Stimulated activated CD8-positive, alpha-beta memory T cell treated with anti-CD3 and anti-CD28 coated beads, Interleukin-12 subunit alpha, Interleukin-12 subunit beta, amount 100 ng/mL, for 24 hours (primary cell): ENCODE data around the gene LEMD3.
"Not testable (repeated sequence)": the region's sequence is repeated elsewhere in the genome, so short reads cannot be mapped to it uniquely, and the experiment has no call there.

Experiments
- DNase-seq: peaks from one replicate; pipeline ENCODE4 v3.0.0-alpha.2; 2020; ENCODE audit errors: extremely low read depth

Gene LEMD3

GRCh38 chr12:65278576-65279368 is 109.4 kb downstream of the LEMD3 start, which contains the start of gene MSRB3:
Gene MSRB3 (plus strand): TSS chr12:65278683. CDS start chr12:65308580, 29,897 bp downstream.
- DNase-seq = no peak

DNA sequence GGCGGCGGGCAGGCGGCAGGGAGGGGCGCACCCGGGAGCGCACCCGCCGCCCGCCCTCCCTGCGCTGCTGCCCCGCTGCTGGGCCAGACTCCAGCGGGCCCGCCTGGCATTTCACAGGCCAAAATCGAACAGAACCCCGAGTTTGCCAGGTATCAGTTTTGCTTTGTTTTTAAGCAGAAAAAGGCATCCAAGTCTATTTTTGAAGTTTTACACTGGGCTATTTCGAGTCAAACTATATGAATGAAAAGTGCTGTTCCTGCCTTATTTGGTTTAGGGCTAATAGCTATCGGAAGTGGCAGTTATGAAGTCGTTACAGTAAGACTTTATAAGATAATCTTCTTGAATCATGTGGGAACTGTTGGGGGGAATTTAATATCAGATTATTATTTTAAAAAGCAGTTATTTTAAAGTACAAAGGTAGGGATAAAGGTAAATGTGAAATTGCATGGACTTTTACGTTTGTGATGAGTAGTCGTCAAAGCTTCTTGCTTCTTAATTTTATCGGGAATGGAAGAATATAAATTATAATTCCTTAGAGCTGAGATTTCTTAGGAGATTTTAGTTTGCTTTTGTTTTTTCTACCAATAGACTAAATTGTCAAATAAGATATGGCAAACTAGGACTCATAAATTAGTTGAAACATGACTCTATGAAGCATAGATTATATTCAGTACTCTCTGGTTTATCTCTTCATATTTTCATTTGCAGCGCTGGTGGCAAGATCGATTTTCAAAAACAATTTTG is 110.2 kb downstream of the LEMD3 start:
- no peak for DNase-seq

GRCh38 chr12:65280306-65280705 is 110.9 kb downstream of the LEMD3 start:
- no peak for DNase-seq

DNA sequence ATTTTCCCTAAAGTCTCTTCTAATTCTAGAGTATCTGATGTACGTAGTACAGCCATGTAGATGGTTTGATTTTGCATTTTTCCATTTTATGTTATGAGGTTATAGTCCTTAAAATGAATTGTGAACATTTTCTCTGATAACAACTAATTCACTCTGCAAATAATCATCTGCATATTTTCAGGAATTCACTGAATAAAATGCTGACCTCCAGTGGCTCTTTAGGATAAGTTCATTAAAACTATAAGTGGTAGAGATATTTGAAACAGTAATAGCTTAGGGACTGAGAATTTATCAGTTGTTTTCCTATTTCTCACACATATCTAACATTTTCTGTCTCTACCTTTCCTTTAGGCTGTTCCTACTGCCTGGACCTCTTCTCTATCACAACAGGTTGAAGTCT is 113.5 kb downstream of the LEMD3 start:
- no peak for DNase-seq

DNA sequence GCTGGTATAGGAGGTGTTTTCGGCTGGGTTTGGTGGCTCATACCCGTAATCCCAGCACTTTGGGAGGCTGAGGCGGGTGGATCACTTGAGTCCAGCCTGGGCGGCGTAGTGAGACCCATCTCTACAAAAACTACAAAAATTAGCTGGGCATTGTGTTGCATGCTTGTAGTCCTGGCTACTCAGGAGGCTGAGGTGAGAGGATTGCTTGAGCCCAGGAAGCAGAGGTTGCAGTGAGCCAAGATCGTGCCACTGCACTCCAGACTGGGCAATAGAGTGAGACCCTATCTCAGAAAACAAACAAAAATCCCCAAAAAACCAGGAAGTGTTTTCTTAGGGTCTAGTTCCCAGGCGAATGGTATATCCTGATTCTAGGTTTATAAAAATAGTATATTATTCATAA is 116.1 kb downstream of the LEMD3 start:
- not testable (repeated sequence) for DNase-seq

DNA sequence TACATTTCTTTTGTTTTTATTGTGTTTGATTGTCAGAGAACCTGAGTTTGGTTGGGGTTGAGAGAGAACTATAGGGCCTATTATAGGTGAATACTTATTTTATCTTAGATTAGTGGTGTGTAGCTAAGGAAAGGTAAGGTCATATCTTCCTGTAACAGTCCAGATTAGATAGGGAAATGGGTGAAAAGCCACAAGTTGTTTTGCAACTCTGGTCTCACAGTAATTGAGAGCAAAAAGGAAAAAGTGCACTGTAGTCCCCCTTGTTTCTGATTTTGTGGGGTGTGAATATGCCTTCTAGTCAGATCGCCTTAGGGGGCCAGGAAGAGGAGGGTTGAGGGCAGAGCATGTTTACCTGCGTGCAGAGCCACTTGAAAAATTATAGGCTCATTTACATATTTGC is 118.0 kb downstream of the LEMD3 start:
- DNase-seq = no peak

GRCh38 chr12:65292241-65292640 is 122.9 kb downstream of the LEMD3 start:
- DNase-seq = no peak

DNA sequence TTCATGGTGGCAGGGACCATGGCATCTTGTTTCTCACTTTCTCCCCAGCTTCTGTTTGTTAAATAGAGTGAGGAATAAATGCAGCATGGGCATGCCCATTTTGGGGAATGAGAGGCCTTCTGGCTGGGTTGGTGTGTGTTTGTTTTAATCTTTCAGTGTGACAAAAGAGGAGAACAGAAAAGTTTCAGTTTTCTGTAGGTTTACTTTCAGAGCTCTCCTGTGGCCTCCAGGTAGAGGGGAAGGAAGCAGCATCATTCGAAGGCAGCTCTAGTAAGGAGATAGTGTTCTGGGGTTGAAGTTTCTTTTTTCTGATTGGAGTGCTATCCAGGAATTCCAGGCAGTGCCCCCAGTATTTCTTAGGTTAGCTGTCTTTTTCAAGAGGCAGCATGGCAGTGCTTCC is 124.4 kb downstream of the LEMD3 start:
- no peak for DNase-seq

- no peak for DNase-seq
Measured at GRCh38 chr12:65294641-65295262, 125.4 kb downstream of the LEMD3 start.

DNA sequence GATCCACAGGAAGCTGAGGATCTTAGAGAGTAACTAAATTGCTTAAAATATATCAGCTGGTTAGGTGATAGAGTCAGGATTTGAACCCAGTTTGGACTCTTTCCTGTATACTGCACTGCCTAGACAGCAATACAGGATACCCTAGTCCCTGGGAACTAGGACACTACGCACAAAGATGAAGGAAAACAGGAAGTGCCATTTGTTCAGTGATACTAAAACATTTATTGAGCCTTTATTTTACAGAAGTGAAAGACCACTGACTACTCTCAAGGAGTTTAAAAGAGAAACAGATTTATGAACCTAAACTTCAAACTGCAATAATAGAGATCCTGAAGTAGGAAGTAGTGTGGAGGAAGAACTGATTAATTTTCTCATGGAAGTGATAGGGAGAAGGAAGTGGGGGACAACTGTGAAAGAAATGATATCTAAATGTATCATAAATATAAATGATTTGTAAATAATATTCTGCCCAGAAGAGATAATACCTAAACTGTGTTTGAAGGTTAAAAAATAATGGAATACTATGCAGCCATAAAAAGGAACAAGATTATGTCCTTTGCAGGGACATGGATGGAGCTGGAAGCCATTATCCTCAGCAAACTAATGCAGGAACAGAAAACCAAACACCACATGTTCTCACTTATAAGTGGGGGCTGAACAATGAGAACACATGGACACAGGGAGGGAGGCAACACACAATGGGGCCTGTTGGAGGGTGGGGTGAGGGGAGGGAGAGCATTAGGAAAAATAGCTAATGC is 127.3 kb downstream of the LEMD3 start:
- no peak for DNase-seq
